ENCODE measurements around the gene PKIB.
A peak's percentile ranks its signal among the peaks of the same experiment; 100 is the strongest.

Gene PKIB

DNA sequence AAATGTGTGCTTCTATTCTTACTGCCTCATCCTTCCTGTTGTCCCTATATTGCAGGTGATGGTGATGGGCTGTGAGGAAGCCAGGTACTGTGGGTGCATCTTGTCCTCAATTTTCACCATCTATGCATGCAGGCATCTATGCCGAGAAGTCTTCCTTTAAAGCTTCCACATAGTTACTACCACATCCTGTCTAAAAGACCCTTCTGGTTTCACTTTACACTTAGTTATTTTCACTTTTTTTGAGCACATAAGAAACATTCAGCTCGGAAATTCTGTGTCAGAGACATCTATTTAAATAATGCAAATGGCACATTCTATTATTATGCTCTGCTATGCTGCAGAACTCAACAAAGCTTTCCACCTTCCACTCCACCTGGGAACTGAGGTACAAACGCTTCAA, 141.1 kb downstream of the PKIB start:
- DNase-seq, result no peak

DNA sequence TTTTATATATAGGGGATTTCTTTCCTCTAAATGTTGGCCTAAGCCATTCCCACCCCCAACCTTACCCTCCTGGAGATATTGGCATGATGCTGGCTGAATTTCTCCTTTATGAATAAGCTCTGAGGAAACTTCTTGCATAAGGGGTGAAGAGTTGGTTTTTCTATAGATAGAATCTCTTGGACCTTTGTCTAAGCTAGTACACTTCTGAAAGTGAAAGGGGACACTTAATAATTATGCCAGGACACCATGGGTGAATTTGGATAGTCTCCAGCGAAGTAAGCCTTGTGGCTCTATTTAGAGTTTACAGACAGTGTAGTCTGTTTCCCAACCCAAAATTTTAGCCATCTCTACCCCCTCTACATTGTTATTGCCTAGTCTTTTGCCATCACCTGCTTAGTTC, 142.3 kb downstream of the PKIB start:
- no peak for DNase-seq

DNA sequence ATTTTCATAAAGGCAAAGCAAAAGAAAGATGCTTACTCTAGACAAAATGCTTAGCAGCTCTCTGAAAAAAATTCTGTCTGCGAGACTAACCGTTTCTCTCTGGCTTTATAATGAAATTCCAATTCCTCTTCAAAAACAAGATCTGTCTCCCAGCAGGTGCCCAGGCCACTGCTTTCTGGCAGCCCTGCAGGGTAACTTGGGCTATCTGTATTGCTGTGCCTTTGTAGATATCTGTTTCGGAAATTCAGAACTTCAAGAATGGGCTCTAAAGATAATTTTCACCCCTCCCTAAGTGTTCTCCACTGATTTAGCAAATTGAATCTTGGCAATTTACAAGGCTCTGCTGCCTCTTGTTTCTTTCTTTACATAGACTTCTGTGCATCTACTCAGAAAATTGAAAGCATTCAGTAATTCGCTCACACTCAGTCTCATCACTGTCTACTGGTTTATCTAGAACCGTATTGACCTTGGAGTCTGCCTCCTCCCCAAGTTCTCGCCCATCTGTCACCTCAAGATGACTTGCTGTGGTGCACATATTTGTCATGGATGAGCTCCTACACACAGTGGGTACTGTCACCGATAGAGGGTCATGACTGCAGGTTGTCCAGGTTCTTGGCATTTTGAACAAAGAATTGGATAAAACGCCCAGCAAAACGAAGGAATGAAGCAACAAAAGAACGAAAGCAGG, 142.9 kb downstream of the PKIB start:
- DNase-seq, result no peak

DNA sequence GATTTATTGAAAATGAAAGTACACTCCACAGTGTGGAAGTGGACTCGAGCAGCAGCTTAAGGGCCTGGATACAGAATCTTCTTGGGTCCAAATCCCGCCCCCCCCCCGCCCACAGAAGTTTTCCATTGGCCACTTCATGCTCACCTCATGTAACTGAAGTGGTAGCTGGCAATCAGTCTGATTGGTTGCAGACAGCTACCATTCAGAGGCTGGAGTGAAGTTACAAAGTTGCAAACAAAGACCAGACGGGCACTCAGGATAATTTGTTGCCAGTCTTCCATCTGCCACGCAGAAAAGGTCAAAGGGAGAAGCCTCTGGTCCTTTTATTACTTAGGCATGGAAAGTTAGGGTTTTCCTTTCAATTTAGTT, 143.5 kb downstream of the PKIB start:
- no peak for DNase-seq

DNA sequence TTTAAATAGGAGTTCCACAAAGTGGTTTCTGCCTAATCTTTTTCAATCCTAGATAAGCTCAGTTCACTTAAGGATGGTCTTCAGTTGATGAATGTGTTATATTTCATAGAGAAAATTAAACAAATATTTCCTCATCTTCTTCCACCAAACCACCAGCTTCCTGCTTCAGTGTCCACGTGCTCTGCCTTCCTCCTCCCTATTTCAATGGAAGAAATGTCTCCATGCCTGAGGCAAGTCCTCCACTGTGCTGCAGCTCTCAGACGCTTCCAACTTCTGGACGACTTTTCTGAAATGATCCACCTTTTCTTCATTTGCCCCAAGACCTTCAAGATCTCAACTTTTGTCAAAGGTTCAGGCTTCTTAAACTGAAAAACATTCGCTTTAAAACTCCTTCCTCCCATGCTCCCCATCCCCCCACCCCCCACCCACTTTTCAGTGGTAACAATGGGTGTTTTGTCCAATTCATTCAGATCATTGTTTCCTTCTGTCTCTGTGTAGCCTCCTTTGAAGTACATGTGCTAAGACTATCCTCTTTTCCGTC, 144.1 kb downstream of the PKIB start:
- DNase-seq, result no peak

DNA sequence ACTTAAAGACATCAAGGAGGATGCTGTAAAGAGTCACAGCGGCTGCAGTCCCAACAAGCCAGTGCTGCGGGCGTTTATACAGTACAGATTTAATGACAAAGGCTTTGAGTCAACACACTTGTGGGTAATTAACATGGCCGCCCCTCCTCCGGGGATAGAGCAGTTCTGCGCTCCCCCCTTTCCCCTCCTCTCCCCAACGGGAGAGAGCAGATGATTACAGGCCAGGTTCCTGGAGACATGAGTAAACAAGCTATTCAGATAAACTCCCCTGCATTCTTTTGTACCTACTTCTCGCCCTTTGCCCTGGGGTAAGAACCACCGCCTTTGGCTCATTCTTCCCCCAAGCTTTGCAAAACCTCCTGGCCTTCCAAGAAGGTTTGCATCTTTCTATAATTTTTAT, 145.7 kb downstream of the PKIB start:
- no peak for DNase-seq

DNA sequence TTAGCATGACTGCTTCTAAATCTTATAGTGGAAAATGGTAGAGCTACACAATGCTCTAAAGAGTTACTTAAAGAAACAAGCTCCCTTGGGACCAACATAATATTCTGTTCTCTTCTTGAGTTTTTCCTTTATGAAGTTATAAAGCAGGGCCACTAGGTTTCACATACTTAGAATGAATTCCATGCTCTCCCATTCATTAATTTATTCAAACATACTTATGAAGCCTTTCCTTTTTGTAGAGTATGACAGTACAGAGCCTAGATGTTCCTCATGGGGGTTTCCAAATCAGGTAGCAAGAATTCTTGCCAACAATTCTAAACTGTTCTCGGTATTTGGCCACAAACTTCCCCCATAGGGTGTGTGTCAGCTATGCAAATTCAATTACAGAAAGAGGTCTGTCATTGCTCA, 148.7 kb downstream of the PKIB start:
- peak in 1 of 2 donors; percentile 40 for DNase-seq

DNA sequence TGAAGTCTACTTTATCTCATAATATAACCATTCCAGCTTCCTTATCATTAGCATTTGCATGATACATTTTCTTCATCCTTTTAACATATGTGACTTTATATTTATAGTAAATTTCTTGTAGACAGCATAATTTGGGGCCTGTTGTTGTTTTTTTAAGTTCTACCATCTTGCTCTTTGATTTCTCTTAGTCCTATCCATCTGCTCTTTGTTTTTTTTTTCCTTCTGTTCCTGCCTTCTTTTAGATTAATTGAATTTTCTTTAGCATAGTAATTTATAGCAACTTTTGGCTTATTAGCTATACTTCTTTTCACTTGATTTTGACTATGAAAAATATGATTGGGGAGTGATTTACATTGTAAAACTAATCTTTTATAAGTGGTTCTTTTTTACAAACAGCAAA, 150.1 kb downstream of the PKIB start:
- no peak for DNase-seq

DNA sequence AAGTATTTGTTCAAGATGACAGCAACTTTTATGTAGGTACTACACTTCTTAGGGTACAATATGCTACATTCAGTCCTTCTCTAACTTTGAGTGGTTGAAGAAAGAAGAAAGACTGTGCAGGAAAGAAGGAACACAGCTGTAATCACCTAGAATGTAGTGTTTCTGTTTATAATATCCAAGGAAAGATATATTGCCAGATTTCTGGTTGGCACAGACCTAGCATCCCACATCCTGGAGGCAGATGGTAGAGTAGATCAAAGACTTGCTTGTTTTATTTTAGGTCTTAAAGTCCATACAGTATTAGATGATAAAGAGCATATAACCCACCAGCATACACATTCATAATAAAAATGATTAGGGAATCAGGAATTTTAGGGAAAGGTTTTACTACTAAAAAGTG, 156.1 kb downstream of the PKIB start:
- DNase-seq, result no peak

DNA sequence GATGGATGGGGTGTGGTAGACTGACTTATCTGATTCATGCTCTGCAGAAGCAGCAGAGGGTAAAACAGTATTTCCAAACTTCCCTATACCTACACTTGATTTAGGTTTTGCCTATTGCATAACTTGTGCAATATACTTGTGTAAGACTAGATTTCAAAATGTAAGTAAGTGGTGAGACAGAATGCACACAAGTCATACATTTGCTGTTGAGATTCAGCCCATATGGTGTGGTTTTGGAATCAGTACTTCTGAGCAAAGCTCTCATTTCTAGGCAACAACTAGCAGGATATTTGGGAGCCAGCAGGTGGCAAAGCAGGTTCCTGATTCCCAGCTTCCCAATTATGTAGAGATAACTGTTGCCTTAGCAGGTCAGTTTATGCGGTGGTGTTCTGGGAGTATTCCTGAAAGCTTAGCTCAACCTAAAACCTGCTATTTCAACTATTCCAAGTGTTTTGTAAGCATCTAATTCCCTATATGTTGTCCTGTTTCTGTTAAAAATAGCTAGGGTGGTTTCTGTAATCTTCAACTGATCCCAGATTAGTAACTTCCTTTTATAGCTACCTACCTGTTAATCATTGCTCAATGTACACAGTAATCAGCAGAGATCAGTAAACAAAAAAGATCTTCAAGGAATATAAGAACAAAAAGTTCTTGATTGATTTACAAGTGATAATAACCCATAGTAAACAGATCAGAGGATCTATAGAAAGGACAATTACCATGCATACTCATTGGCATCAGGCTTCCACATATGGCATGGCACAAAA, 160.8 kb downstream of the PKIB start:
- no peak for DNase-seq

DNA sequence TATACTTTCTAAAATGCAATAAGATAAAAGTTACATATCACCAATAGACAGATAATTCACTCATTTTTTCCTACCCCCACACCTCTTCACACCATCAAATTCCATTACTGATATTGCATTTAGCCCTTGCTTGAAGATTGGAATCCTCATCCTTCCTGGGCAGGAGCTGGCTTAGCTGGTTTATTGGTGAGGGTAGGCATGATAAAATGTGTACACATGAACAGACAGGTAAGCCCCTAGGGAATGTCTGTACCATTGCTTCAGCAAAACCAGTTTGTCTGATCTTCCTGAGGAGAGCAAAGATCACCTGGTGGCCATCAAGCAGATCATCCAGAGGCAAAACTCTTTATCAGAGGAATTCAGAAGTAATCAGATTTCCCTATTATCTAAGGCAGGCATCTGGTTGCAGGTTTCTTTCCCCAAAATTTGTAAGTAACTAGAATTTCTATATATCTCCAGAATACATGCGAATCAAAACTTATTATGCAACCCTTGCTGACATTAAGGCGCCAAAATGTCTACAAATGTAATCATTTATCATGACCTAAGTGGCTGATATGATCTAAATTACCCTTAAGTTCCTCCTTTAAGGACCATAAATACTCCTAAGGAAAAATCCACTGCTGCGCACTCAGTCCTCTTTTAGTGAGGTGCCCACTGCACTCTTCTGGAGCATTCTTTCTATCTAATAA, 162.7 kb downstream of the PKIB start:
- no peak for DNase-seq

Measured in CD4-positive, alpha-beta T cell treated with Interferon alpha-2 for 1 hour (primary cell).